OCI-M2 (cell line): ENCODE results near the gene UBE2QL1.

Experiments used
- DNase-seq: peaks from one replicate; lab custom pipeline; 2025; ENCODE audit not compliant: unreplicated experiment; lab: John Stamatoyannopoulos, UW

Gene UBE2QL1, protein sequence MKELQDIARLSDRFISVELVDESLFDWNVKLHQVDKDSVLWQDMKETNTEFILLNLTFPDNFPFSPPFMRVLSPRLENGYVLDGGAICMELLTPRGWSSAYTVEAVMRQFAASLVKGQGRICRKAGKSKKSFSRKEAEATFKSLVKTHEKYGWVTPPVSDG

GRCh38 chr5:6448622-6449464, at the start of gene UBE2QL1:
Gene UBE2QL1 (plus strand): TSS chr5:6448859. CDS start chr5:6448894, 35 bp downstream.
- no peak for DNase-seq

GRCh38 chr5:6399980-6400910, 48.4 kb upstream of the UBE2QL1 start:
- no peak for DNase-seq

DNA sequence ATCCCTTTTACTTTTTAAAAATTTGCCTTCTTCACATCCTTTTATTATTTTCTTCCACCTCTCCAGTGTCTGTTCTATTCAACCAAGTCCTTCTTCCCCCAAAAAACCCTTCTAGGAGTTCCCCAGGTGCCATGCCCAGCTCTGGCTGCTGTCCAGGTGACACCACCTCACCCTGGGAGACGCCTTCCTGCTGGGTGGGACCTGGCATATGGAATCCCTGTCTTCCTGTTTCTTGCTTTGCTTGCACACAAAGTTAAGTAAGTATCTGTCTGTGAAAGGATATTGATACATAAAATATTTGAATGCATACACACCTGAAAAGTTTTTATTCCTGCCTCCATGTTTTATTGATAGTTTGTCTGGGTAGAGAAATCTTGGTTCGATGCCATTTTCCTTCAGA, 47.2 kb upstream of the UBE2QL1 start:
- no peak for DNase-seq

DNA sequence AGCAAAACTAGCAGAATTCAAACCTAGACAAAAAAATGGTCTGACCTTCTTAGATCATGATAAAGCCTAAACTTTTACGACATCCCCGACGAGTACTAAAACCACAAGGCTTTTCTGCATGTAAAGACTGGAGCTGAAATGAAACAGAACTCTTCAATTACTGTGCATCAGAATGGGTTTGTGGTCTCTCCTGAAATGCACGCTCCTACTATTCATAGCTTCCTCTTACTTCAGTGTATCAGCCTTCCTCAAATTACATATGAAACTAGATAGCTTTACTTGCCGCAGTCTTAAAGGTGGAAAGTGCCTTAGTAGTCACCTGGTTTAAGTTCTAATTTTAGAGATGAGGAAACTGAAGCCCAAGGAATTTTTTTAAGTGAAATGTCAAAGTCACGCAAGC, 45.7 kb upstream of the UBE2QL1 start:
- no peak for DNase-seq

- DNase-seq: no peak
These were observed 45.2 kb upstream of the UBE2QL1 start for GRCh38 chr5:6403416-6403815.

DNA sequence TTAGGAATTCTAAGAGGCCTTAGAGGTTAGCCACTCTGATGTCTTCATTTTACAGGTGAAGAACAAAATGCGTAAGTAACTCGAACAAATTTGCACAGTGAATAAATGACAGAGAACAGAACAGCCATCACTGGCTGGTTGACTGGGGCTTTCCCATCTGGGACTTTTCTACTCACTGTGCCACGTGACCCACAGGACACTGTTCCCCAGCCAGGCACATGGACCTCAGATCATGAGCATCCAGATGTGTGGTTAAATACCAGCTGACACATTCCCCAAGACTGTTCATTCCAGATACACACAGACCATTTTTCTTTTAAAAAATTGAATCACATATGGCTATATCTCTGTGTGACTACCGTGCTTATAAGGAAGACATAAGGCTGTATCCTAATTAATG, 44.5 kb upstream of the UBE2QL1 start:
- DNase-seq: no peak

DNA sequence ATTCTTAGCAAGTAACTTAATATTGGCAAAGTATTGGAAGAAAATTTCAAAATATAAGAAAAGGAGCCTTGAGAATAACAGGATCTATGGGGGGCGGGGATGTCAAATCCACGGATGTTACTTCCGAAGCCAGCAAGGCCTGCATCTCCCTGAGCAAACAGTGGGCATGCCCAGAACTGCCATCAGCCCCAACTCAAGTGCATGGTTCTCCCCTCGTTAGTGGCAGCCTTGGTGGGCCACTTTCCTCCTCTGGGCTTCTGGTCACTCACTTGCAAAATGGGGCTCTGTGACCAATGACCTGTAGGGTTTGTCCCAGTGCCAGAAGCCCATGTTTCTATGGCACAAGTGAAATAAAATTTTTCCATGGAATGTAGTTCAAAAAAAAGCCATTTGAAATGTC, 43.1 kb upstream of the UBE2QL1 start:
- no peak for DNase-seq

GRCh38 chr5:6407558-6408259, 41.0 kb upstream of the UBE2QL1 start:
- no peak for DNase-seq

DNA sequence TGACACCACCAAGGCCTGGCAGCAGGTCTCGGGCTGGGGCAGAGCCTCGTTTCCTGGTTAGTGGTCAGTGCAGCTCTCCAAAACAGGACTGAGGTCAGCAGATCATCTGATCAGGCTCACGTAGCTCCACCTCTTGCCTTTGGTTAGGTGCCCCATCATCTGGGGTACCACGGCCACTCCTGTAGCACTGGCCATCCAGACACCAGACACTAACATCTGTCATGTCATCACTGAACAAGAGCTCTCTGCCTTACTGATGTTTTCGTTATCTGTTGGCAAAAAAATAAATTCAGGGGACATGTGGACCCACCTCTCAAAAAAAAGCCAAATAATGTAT, 40.4 kb upstream of the UBE2QL1 start:
- no peak for DNase-seq

DNA sequence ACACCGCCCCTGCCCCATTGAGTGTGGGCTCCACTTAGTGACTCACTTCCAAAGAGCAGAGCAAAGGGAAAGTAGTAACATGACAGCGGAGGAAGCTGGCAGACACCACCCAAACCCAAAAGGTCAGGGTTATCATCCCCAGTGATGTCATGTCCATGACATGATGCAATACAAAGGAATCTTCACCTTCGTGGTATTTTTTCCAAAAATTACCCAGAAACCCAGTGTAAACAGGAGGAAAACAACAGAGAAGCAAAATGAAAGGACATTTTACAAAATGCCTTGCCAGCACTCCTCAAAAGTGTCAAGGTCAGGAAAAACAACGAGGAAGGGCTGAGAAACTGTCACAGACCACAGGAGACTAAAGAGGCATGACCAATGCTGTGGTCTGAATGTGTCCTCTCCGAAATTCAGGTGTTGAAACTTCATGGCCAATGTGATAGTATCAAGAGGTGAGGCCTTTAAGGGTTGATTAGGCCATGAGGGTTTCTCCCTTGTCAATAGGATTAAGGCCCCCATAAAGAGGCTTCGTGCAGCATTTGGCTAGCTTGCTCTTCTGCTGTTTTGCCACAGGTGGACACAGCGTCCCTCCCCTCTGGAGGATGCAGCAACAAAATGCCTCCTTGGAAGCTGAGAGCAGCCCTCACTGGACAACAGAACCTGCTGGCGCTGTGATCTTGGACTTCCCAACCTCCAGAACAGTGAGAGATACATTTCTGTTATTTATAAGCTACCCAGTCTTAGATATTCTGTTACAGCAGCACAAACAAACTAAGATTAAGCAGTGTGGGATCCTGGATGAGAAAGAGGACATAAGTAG, 39.8 kb upstream of the UBE2QL1 start:
- DNase-seq: no peak

- DNase-seq: no peak
These were observed 38.2 kb upstream of the UBE2QL1 start for GRCh38 chr5:6410421-6410820.

DNA sequence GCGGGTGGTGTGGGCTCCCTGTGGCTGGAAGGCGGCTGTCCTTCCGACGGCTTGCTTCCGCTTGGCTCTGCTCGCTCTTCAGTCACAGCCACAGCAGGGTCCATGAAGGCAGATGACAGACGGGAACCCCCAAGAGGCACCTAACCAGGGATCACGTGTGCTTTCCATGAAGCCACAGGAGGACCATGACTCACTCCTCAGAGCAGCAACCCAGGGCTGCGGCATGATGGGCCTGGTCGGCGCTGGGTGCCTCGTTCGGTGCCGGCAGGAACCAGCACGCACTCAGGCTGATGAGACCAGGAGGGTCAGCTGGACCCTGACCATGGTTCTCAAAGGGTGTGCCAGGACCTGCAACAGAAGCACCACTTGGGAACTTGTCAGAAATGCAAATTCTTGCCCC, 37.5 kb upstream of the UBE2QL1 start:
- DNase-seq: no peak

- no peak for DNase-seq
These were observed 35.8 kb upstream of the UBE2QL1 start for GRCh38 chr5:6412811-6413210.

DNA sequence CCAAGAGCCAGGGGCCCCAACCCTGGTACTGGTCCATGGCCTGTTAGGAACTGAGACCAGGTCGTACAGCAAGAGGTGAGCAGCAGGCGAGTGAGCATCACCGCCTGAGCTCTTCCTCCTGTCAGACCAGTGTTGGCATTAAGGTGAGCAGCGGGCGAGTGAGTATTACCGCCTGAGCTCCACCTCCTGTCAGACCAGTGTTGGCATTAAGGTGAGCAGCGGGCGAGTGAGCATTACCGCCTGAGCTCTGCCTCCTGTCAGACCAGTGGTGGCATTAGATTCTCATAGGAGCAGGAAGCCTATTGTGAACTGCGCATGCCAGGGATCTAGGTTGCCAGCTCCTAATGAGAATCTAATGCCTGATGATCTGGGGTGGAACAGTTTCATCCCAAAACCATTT, 31.0 kb upstream of the UBE2QL1 start:
- no peak for DNase-seq

DNA sequence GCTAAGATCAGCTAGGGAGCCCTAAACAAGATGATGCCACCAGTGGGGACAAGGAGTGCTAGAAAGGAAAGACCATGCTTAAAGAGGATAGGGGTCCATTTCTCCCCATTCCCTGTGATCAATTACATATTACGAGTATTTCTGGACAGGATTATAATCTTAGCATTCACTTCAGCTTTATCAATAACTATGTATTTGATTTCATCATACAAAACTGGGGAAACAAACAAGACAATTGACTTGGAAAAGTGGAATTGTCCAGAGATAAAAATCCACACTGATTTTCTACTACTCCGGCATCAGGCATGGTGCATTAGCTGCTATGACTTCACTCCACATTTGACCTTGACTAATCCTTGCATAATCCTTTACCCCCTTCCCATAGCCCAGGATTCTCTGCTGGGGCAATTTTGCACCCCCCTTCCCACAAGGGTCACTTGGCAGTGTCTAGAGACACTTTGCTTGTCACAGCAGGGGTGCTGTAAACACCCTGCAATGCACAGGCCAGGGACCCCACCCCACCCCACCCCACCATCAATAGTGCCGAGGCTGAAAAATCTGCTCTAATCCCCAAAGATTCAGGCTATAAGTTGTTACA, 29.9 kb upstream of the UBE2QL1 start:
- DNase-seq: no peak

DNA sequence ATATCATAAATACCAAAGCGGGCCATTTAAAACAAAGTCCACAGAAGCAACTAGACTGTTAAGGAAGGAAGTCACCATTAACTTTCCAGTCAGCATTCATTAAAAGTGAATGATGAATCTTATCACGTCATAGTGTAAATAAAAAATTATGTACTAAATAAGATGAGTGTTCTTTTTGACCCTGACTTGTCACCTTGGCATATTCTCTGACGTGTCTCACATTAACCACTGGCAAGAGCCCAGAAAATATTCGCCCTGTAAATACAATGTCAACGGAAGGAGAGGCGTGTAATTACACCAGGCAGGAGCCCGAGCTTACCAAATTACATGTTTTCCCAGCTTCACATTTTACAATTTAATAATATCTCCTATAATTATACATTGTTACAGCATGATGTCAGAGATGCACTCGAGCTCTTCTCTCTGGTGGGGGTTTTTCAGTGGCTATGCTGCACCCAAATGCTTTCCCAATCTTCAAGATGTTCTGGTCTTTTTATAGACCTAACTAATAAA, 29.3 kb upstream of the UBE2QL1 start:
- no peak for DNase-seq

GRCh38 chr5:6423327-6424109, 25.1 kb upstream of the UBE2QL1 start:
- no peak for DNase-seq

GRCh38 chr5:6424110-6424659, 24.5 kb upstream of the UBE2QL1 start:
- no peak for DNase-seq

DNA sequence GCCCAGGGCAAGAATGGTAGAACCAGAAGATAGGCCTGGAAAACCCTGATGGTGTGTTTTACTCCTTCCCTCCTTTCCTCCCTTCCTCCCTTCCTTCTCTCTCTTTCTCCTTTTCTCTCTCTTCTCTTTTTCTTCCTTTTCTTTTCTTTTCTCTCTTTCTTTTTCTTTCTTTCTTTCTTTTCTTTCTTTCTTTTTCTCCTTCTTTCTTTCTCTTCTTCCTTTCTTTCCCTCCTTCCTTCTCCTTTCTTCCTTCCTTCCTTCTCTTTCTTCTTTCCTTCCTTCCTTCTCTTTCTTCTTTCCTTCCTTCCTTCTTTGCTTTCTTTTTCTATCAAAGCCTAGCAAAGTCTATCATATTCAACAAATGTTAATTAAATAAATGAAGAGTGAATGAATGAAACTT, 24.0 kb upstream of the UBE2QL1 start:
- no peak for DNase-seq
